Fibroblast of the aortic adventitia (primary cell): Measurements from ENCODE around the gene DLGAP1. TPM values are rescaled to one million over a fixed set of nuclear protein-coding genes. Genes with fewer than 3 reads are reported as not detected.

Source experiments
- DNase-seq: peaks from one replicate; pipeline ENCODE4 v3.0.0-alpha.2; 2010; ENCODE audit warnings: low read depth
- H3K4me3 ChIP-seq: 2 replicates; pipeline ENCODE4 v1.5.1; 2011; ENCODE audit warnings: low read depth, mild to moderate bottlenecking, control low read depth, low read length, moderate library complexity
- CTCF ChIP-seq: IDR thresholded peaks from 2 replicates; pipeline ENCODE4 v1.5.1; 2011; ENCODE audit warnings: mild to moderate bottlenecking, low read length, control low read depth, inconsistent platforms; ENCODE audit not compliant: insufficient read depth
- total RNA-seq: library from RNA; depleted of rRNA; stranded (reverse); fragments of >200 nt; gene quantifications from 2 replicates; pipeline ENCODE4 v1.2.3, GENCODE V29; 2012; ENCODE audit warnings: low replicate concordance

DLGAP1 gene
- total RNA-seq, 1 donor, result 1.4 TPM

GRCh38 chr18:3845161-3845560, 609.9 kb downstream of the DLGAP1 start:
- TF ChIP-seq CTCF, result no peak
- no peak overlapping the region for H3K4me3 ChIP-seq
- no peak for DNase-seq

DNA sequence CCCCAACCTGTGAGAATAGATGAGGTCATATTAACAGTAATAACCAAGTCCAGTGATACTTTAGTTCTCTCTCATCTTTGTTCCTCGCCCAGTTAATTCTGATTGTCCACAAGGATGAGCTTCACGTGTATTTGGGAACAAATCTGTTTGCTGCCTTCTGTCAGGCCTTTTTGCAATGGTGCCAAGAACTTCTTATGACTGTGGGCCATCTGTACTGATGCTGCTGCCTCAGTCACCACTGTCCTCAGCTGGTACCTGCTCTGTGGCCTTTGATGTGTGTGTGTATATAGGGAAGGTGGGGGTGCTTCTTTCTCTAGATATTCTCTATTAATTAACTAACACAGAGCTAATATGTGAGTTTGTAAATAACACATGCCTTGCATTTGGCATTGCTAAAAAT, 612.3 kb downstream of the DLGAP1 start:
- no peak overlapping the region for H3K4me3 ChIP-seq
- TF ChIP-seq CTCF, result no peak
- DNase-seq, result no peak

DNA sequence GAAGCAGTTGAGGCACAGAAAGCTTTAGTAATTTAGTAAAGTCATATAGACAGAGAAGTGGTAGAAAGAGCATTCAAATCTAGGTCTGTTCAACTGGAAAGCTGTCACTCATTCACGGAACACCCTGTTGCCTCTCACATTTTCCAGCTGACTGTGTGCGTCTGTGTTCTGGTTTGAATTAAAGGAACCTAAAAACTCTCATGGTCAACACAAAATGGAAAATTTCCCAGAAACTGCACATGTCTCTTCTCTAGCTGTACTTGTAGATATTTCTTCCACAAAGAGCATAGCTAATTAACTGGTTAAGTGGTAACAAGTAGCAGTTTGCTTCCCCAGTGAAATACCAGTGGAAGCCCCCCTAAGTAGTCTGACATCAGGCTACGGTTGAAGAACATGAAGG, 614.3 kb downstream of the DLGAP1 start:
- H3K4me3 ChIP-seq, result no peak overlapping the region
- no peak for DNase-seq
- no peak for TF ChIP-seq CTCF

- no peak for TF ChIP-seq CTCF
- no peak for DNase-seq
These were observed 615.5 kb downstream of the DLGAP1 start for GRCh38 chr18:3839581-3839981.

GRCh38 chr18:3836483-3837335, 618.4 kb downstream of the DLGAP1 start:
- no peak for TF ChIP-seq CTCF
- peak; percentile 25 for DNase-seq
- no peak overlapping the region for H3K4me3 ChIP-seq

More at GRCh38 chr18:3839581-3839981, 615.5 kb downstream of the DLGAP1 start:
- H3K4me3 ChIP-seq, result no peak overlapping the region

GRCh38 chr18:3832025-3832638, 623.0 kb downstream of the DLGAP1 start:
- no peak for DNase-seq
- no peak overlapping the region for H3K4me3 ChIP-seq
- TF ChIP-seq CTCF, result no peak

- DNase-seq, result no peak
- TF ChIP-seq CTCF, result no peak
- no peak overlapping the region for H3K4me3 ChIP-seq
These were observed 624.5 kb downstream of the DLGAP1 start for GRCh38 chr18:3830604-3831003.
